ENCODE measurements around the gene TTN.

DNA sequence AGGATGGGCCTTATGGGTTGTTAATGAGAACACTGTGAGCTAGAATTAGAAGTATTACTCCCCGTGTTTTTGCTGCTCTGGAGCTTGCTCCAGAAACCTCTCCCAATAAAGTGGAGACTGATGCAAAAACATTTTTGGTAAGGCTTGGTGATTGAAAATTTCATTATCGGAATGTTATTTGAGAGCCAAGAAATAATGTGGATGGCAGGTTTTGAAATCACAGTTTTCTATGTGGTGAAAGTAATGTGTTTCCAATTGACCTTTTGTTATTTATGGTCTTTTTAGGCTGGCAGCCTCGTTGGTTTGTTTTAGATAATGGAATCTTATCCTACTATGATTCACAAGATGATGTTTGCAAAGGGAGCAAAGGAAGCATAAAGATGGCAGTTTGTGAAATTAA is 321.9 kb downstream of the TTN start:
- TF ChIP-seq, protein P1, sequence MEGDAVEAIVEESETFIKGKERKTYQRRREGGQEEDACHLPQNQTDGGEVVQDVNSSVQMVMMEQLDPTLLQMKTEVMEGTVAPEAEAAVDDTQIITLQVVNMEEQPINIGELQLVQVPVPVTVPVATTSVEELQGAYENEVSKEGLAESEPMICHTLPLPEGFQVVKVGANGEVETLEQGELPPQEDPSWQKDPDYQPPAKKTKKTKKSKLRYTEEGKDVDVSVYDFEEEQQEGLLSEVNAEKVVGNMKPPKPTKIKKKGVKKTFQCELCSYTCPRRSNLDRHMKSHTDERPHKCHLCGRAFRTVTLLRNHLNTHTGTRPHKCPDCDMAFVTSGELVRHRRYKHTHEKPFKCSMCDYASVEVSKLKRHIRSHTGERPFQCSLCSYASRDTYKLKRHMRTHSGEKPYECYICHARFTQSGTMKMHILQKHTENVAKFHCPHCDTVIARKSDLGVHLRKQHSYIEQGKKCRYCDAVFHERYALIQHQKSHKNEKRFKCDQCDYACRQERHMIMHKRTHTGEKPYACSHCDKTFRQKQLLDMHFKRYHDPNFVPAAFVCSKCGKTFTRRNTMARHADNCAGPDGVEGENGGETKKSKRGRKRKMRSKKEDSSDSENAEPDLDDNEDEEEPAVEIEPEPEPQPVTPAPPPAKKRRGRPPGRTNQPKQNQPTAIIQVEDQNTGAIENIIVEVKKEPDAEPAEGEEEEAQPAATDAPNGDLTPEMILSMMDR (IDR thresholded peaks at IDR 0.05) = no peak
- TF ChIP-seq POLR2A (IDR thresholded peaks at IDR 0.05) (no peak), POLR2AphosphoS5 (IDR thresholded peaks at IDR 0.05; ENCODE audit: insufficient read depth in 1 of 2, low read depth in 1 of 2) (no peak)

Data from vagina (tissue), 2 donors.